HG03575 (cell line): ENCODE measurements around the gene ZC3H14.

Experiments
- ATAC-seq: cut with Tn5 transposase; IDR thresholded peaks from one replicate; pipeline ENCODE4 v1.9.1; 2021; ENCODE audit not compliant: unreplicated experiment, insufficient number of reproducible peaks, low FRiP score; ENCODE audit errors: extremely low read depth

Gene ZC3H14

DNA sequence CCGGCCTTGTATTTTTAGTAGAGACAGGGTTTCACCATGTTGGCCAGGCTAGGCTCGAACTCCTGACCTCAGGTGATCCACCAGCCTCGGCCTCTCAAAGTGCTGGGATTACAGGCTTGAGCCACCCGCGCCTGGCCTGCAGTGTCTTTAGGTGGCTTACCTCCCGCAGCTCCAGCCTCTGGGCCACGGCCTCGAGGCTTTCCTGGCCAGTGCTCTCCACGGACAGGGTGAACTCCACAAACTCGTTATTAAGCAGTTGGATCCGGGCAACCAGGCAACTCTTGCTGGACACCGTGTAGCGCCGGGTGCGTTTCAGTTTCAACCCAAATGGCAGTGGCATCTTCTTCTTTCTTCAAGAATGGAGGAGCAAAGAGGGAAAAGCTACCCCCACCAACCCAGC is 12.8 kb upstream of the ZC3H14 start:
- ATAC-seq = no peak

GRCh38 chr14:88551094-88551870 is 11.6 kb upstream of the ZC3H14 start:
- no peak for ATAC-seq

DNA sequence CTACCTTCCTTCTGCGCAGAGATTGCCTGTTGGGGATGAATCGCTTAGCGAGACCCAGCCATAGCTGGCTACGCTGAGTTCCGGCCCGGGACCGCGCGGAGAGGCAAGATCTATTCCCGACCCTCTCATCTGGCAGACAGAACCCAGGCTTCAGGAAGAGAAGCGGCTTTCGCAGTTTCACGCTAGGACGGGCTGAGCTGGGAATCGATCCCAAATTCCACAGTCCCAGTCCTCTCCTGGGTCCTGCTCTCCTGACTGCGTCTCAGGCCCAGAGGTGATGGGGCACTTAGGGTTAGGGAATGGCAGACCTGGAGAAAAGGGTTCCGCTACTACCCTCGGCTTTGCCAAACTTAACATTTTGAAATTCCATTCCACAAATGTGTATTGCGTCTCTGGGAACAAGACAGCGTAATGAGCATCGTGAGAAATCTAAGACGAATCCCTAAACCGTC is 10.8 kb upstream of the ZC3H14 start:
- ATAC-seq = no peak

DNA sequence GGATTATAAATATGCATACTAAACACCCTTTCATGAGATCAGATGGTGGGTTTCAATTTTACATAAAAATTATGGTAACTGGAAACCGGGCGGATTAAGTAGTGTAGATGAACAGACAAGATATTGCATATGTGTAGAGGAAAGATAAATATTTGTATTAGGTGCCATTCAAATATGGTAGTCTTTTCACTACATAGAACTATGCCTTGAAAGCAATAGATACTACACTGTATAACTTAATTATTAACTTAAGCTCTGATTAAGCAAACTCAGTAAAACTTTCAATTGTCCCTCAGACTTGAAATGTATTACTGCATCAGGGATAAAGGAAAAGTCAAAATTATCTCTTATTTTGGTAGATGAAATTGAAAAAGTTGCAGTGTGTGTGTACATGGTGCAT is 10.0 kb upstream of the ZC3H14 start:
- ATAC-seq = no peak

DNA sequence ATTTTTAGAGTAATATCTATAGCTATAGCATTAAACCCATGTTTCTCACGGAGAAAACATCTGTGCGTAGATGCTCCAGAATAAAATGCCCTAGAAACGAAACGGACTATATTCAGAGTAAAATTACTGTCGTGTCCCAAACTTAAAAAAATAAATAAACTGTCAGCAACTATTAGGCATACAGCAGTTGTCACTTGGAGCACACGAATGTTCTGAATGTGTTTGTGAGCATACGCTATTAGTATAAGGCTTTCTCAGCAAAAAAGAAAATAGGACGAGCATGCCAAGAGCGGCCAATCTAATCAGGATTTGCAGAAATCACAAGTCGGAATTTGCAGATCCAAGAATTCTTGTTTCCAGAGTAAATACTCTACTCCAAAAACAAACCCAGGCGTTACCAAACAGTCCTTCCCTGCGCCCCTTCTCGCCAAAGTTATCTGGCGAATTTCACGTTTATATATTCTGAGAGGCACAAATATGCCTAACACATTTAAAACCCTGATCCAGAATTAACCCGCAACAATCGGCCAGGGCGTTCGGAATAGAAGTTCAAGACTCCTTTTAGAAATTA is 8.9 kb upstream of the ZC3H14 start:
- no peak for ATAC-seq

GRCh38 chr14:88554457-88555286 is 8.2 kb upstream of the ZC3H14 start, which contains the start of gene PTPN21:
PTPN21 (minus strand) TSS chr14:88555007; CDS start chr14:88550417, 4,590 bp downstream.
- no peak for ATAC-seq

- no peak for ATAC-seq
Observed at GRCh38 chr14:88556581-88556980, 6.3 kb upstream of the ZC3H14 start.

- no peak for ATAC-seq
Observed at GRCh38 chr14:88559852-88560251, 3.0 kb upstream of the ZC3H14 start.

DNA sequence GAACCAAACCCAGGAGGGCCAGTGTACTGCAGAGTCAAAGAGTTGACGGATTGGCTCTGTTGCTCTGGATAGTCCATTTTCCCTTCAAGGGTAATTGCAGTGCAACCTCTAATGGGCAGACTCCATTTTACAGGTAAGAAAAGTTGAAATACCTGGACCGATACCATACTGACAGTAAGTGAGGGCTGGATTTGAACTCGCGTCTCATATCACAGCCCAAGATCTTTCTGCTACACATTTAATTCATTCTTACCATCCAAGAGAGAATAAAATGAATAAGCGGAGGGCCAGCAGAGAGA is 356 bp upstream of the ZC3H14 start:
- ATAC-seq = no peak

- ATAC-seq = no peak
Observed at GRCh38 chr14:88563845-88564244, 1.0 kb downstream of the ZC3H14 start.

DNA sequence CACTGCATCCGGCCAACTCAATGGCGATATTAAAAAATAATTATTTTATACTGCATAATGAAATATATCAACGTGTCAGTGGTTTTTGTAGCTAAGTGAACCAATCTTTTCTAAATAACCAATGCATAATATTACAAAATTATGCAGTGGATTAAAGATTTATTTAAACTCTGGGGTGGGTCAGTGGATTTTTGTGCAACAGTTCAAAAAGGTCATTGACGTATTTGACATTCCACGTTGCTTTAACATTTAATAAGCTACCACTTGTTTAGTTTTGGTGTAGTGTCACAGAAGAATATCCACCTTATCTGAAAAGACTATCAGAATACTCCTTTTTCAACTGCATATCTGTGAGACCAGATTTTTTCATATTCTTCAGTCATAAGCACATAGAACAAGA is 2.6 kb downstream of the ZC3H14 start:
- ATAC-seq = no peak

- no peak for ATAC-seq
Observed at GRCh38 chr14:88568196-88568595, 5.4 kb downstream of the ZC3H14 start.

- no peak for ATAC-seq
Observed at GRCh38 chr14:88572117-88572516, 9.3 kb downstream of the ZC3H14 start.

- no peak for ATAC-seq
Observed at GRCh38 chr14:88576222-88576621, 13.4 kb downstream of the ZC3H14 start.

DNA sequence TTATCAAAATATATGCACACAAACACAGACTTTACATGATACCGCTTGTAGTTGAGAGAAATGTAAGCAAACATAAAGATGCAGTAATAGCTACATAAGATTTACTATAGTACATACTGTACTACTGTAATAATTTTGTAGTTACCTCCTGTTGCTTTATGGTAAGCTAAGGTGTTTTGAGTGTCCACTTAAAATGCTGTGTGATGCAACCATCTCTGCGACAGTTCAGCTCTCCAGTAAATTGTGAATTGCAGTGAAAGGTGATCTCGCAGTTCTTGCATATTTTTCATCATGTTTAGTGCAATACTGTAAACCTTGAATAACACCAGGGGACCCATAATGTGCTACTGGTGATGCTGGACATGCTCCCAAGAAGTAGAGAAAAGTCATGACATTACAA is 21.6 kb downstream of the ZC3H14 start:
- no peak for ATAC-seq

GRCh38 chr14:88588081-88588480 is 25.2 kb downstream of the ZC3H14 start:
- no peak for ATAC-seq

- ATAC-seq = no peak
Observed at GRCh38 chr14:88590173-88590572, 27.3 kb downstream of the ZC3H14 start.

DNA sequence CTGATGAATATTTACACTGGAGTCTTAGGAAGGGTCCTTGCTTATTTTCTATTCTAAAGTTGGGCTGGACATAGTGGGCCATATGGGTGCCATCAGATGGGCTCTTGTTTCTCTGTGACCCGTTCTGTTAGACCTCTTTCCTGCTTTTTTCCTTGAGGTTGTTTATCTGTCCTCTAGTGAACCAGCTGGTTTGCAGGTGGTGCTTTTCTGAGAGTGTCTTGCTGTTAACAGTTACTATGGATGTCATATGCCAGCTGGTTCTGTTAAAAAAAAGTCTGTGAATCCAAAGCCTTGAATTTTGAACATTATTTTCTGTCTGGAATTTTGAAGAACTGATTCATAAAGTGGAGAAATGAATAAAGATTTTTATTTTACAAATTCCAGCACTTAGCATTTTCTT is 29.2 kb downstream of the ZC3H14 start:
- no peak for ATAC-seq

DNA sequence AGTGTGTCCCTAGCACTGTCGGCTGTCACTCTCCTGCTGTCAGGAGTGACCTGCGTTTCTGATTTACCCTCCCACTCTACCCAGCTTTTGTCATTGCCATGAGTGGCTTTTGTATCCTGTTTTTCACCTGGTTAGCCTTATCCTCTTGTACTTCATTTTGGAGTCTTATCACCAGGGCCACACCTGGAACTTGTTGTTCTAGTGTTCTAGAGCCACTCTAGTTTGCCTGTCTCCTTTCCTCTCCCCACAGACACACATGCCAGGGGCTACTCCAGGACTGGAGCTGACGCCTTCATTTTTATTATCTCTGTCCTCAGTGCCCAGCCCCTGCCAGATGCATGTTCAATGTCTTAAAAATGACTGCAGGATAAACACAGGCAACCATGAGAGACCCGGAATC is 34.2 kb downstream of the ZC3H14 start:
- ATAC-seq = no peak

- no peak for ATAC-seq
Observed at GRCh38 chr14:88597601-88598000, 34.8 kb downstream of the ZC3H14 start.
